HFF-Myc (cell line): ENCODE data around the gene TEX2.
"Not testable (repeated sequence)": the region's sequence is repeated elsewhere in the genome, so short reads cannot be mapped to it uniquely, and the experiment has no call there.

Experiments
- DNase-seq: peaks from one replicate; pipeline ENCODE4 v3.0.0-alpha.2; 2011; ENCODE audit warnings: low read depth; ENCODE audit errors: extremely low read depth
- H3K4me3 ChIP-seq: replicated peaks from 2 replicates; pipeline ENCODE4 v1.5.1; 2011; ENCODE audit warnings: low read depth, mild to moderate bottlenecking, control low read depth, low read length
- CTCF ChIP-seq: IDR thresholded peaks from 2 replicates; pipeline ENCODE4 v1.5.1; 2012; ENCODE audit warnings: mild to moderate bottlenecking, low read depth, low read length, control low read depth; ENCODE audit errors: missing control alignments

TEX2 gene

GRCh38 chr17:64221679-64222078 is 41.4 kb downstream of the TEX2 start:
- no peak overlapping the region for H3K4me3 ChIP-seq
- no peak for DNase-seq
- no peak for TF ChIP-seq CTCF

- DNase-seq, H3K4me3 ChIP-seq: not testable (repeated sequence)
Measured at GRCh38 chr17:64220604-64221003, 42.5 kb downstream of the TEX2 start.

- no peak overlapping the region for H3K4me3 ChIP-seq
- no peak for DNase-seq
- no peak for TF ChIP-seq CTCF
Measured at GRCh38 chr17:64219571-64219970, 43.5 kb downstream of the TEX2 start.

- DNase-seq: no peak
- H3K4me3 ChIP-seq: no peak overlapping the region
- no peak for TF ChIP-seq CTCF
Measured at GRCh38 chr17:64218066-64218465, 45.0 kb downstream of the TEX2 start.

- no peak overlapping the region for H3K4me3 ChIP-seq
- TF ChIP-seq CTCF: no peak
- no peak for DNase-seq
Measured at GRCh38 chr17:64217249-64217691, 45.8 kb downstream of the TEX2 start.

GRCh38 chr17:64216338-64217248 is 46.5 kb downstream of the TEX2 start:
- no peak for DNase-seq
- H3K4me3 ChIP-seq: no peak overlapping the region
- peak; percentile 14 for TF ChIP-seq CTCF

GRCh38 chr17:64216000-64216337 is 47.1 kb downstream of the TEX2 start:
- no peak overlapping the region for H3K4me3 ChIP-seq
- no peak for TF ChIP-seq CTCF
- no peak for DNase-seq
